B cell (primary cell): ENCODE measurements around the gene CANT1. TPM values are rescaled to one million over a fixed set of nuclear protein-coding genes. Genes with fewer than 3 reads are reported as not detected.
A peak's percentile ranks its signal among the peaks of the same experiment; 100 is the strongest.

Experiments used
- ATAC-seq: fragments of 200-7000 bp; cut with Tn5 transposase; one replicate; pipeline ENCODE4 v1.10.0; 2021; ENCODE audit warnings: low read depth, mild to moderate bottlenecking, moderate number of reproducible peaks, moderate library complexity
- CTCF ChIA-PET: fragments of 350-600 bp; sonication (Branson Sonifier 250); formaldehyde crosslinking; loops from one replicate; lab custom pipeline; 2021; ENCODE audit warnings: antibody characterized with exemption, inconsistent platforms; lab: Charles Lee
- POLR2A ChIA-PET: fragments of 350-600 bp; sonication (Branson Sonifier 250); formaldehyde crosslinking; loops from one replicate; lab custom pipeline; 2021; ENCODE audit warnings: antibody characterized with exemption; lab: Charles Lee
- DNase-seq: peaks from one replicate; pipeline ENCODE4 v3.0.0; 2013
- H2AFZ ChIP-seq: 2 replicates; pipeline ENCODE4 v1.6.1; 2012; ENCODE audit warnings: mild to moderate bottlenecking, low read depth, low read length; ENCODE audit not compliant: insufficient read depth, poor library complexity, severe bottlenecking
- H3K27ac ChIP-seq, 2 donors: 1 replicate in 1 of 2; 2 replicates in 1 of 2; pipeline ENCODE4 v1.5.1; 2012 to 2013; ENCODE audit warnings: low read length in 2 of 2, mild to moderate bottlenecking in 2 of 2, moderate library complexity in 1 of 2
- H3K27me3 ChIP-seq, 4 experiments: fragments of 200-600 bp in 1 of 4; sonication (generic) in 1 of 4; replicated peaks in 1 of 4; 1 replicate in 2 of 4; 2 replicates in 2 of 4; pipeline versions ENCODE4 v1.6.1 to v1.7.0; 2013 to 2016; ENCODE audit warnings: low read length in 3 of 4, mild to moderate bottlenecking in 2 of 4, mixed read lengths in 1 of 4, moderate library complexity in 1 of 4; ENCODE audit not compliant: insufficient read depth in 4 of 4, control insufficient read depth in 3 of 4; ENCODE audit errors: control extremely low read depth in 1 of 4
- H3K36me3 ChIP-seq, 2 experiments: replicated peaks in 1 of 2; 1 replicate in 1 of 2; 2 replicates in 1 of 2; pipeline versions ENCODE4 v1.6.1 to v1.7.1; 2013; ENCODE audit warnings: low read length in 1 of 2; ENCODE audit not compliant: insufficient read depth in 2 of 2, control insufficient read depth in 1 of 2; ENCODE audit errors: control extremely low read depth in 1 of 2, extremely low read depth in 1 of 2
- H3K4me1 ChIP-seq, 2 donors: fragments of 200-600 bp in 1 of 2; sonication (generic) in 1 of 2; 1 replicate in 1 of 2; 2 replicates in 1 of 2; pipeline versions ENCODE4 v1.5.1 to v1.6.1; 2013 to 2017; ENCODE audit warnings: low read length in 2 of 2; ENCODE audit not compliant: control insufficient read depth in 2 of 2, insufficient read depth in 2 of 2
- H3K4me2 ChIP-seq: replicated peaks from 2 replicates; pipeline ENCODE3; 2012; ENCODE audit warnings: mild to moderate bottlenecking, low read depth, low read length; ENCODE audit not compliant: poor library complexity, severe bottlenecking
- H3K4me3 ChIP-seq, 5 experiments: fragments of 200-600 bp in 1 of 5; sonication (generic) in 1 of 5; 1 replicate in 3 of 5; 2 replicates in 2 of 5; pipeline versions ENCODE4 v1.5.1 to v1.7.0; 2011 to 2016; ENCODE audit warnings: low read length in 4 of 5, mild to moderate bottlenecking in 4 of 5, low read depth in 2 of 5, control low read depth in 1 of 5, moderate library complexity in 1 of 5; ENCODE audit not compliant: insufficient read depth in 1 of 5; ENCODE audit errors: control extremely low read depth in 1 of 5, extremely low read depth in 1 of 5
- H3K79me2 ChIP-seq: fragments of 200-600 bp; sonication (generic); one replicate; pipeline ENCODE4 v1.6.0; 2016; ENCODE audit warnings: low read length; ENCODE audit not compliant: control insufficient read depth, insufficient read depth
- H3K9ac ChIP-seq: fragments of 200-600 bp; sonication (generic); 2 replicates; pipeline ENCODE4 v1.6.1; 2017; ENCODE audit warnings: mild to moderate bottlenecking, low read length, moderate library complexity
- H3K9me3 ChIP-seq, 3 donors: one replicate each; pipeline versions ENCODE4 v1.6.1 to v1.7.1; 2013; ENCODE audit warnings: low read length in 2 of 3; ENCODE audit not compliant: control insufficient read depth in 2 of 3, insufficient read depth in 1 of 3; ENCODE audit errors: control extremely low read depth in 1 of 3
- H4K20me1 ChIP-seq: 2 replicates; pipeline ENCODE4 v1.6.0; 2012; ENCODE audit warnings: mild to moderate bottlenecking, low read length; ENCODE audit not compliant: insufficient read depth, control insufficient read depth, poor library complexity, severe bottlenecking
- H3K27ac Mint-ChIP-seq: one replicate; pipeline ENCODE4 v1.8.0; 2021; ENCODE audit warnings: mixed read lengths
- H3K27me3 Mint-ChIP-seq: one replicate; pipeline ENCODE4 v1.8.0; 2021; ENCODE audit warnings: mixed read lengths
- H3K4me1 Mint-ChIP-seq: one replicate; pipeline ENCODE4 v1.8.0; 2021; ENCODE audit warnings: mixed read lengths
- H3K4me3 Mint-ChIP-seq: one replicate; pipeline ENCODE4 v1.8.0; 2021; ENCODE audit warnings: mixed read lengths
- H3K9me3 Mint-ChIP-seq: one replicate; pipeline ENCODE4 v1.8.0; 2022; ENCODE audit warnings: mixed read lengths; ENCODE audit not compliant: insufficient read depth
- CTCF ChIP-seq: fragments of 200-600 bp; IDR thresholded peaks from one replicate; pipeline ENCODE4 v1.8.0; 2022; ENCODE audit warnings: antibody characterized with exemption, mild to moderate bottlenecking
- EZH2 ChIP-seq: IDR thresholded peaks from 2 replicates; pipeline ENCODE4 v1.6.1; 2012; ENCODE audit warnings: borderline replicate concordance, low read depth, mild to moderate bottlenecking, moderate library complexity, low read length; ENCODE audit not compliant: insufficient read depth, poor library complexity, severe bottlenecking
- WGBS: methylation state at CpG from one replicate; pipeline ENCODE4 v1.1.5; 2013; ENCODE audit warnings: missing lambda C conversion rate; ENCODE audit not compliant: insufficient coverage; 5-methylcytosine and 5-hydroxymethylcytosine counted together
- intact Hi-C: fragments of 100-400 bp; cut with micrococcal nuclease; formaldehyde crosslinking; loops from one replicate; pipeline ENCODE4 v1.10.0; 2022
- polyA plus RNA-seq: library from polyadenylated mRNA; depleted of rRNA; stranded (reverse); fragments of >200 nt; gene quantifications from 2 replicates; pipeline ENCODE4 v1.2.3, GENCODE V29; 2012
- total RNA-seq, 2 donors: library from RNA; stranded (reverse); fragments of 120-200 nt in 1 of 2; gene quantifications; 1 replicate in 1 of 2; 2 replicates in 1 of 2; pipeline versions ENCODE4 v1.2.3 to v1.2.4, GENCODE V29; 2013 to 2022

CANT1 gene
- total and polyA plus RNA-seq, 2 donors (not counting 1 experiment from before 2014, with no cell fraction given) = 17.3 to 44.2 TPM

- 96% methylated on average over 17 of the region's 26 CpGs for WGBS
- DNase-seq (no peak), ATAC-seq (no peak)
- TF ChIP-seq EZH2 (no peak), CTCF (no peak)
- Histone ChIP-seq H2AFZ (no peak overlapping the region), H4K20me1 (no peaks in the 10 kb centered on the region), H3K4me2 (no peak overlapping the region), H3K4me3 (no peak overlapping the region), H3K27ac (no peak overlapping the region), H3K9ac (no peak overlapping the region), H3K36me3 (no peaks in the 10 kb centered on the region), H3K79me2 (no peaks in the 10 kb centered on the region), H3K9me3 (peaks cover 0 to 8% (median 0%) of the 10 kb centered on the region in 3 donors), H3K4me1 (peaks cover 10 to 20% of the 10 kb centered on the region in 2 donors), H3K27me3 (no peaks in the 10 kb centered on the region)
- intact Hi-C loops = no loop called here
- no peak overlapping the region for H3K27ac Mint-ChIP-seq
- no peak overlapping the region for H3K4me3 Mint-ChIP-seq
- ChIA-PET CTCF (interaction anchor here (1.0 to 3.8 kb wide), 2 partner anchors 13 to 101 kb away, joined by 3 to 19 read pairs; no protein-coding TSS in a partner anchor), POLR2A (no interaction called here)
- peaks cover 3% of the 10 kb centered on the region for H3K27me3 Mint-ChIP-seq
- H3K9me3 Mint-ChIP-seq = no peaks in the 10 kb centered on the region
- peaks cover 24% of the 10 kb centered on the region for H3K4me1 Mint-ChIP-seq
These were observed 43.3 kb downstream of the CANT1 start for GRCh38 chr17:78966123-78966813.

DNA sequence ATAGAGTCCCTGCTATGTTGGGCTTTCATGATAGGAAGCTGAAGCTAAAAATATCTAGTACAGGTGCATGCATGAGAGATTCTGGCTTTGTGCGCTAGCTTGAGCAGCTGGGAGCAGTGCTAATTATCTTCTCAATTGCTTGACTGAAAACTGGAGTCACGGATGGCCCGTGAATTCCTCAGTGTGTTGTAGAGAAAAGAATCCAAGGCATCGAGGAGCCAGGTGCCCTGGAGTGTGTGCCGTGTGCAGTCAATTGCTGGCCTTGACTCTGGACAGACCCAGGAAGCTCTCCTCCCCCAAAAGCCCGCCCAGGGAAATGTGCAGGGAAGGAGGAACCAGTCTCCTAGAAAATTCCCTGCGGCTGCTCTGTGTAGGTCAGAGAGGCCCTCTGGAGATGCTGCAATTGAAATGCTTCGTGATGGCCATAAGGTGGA, 44.1 kb downstream of the CANT1 start:
- no peaks in the 10 kb centered on the region for H4K20me1 ChIP-seq
- no peaks in the 10 kb centered on the region for H3K27me3 ChIP-seq
- H3K4me3 Mint-ChIP-seq = peak overlapping the region; percentile 44
- peak overlapping the region; percentile 57 for H3K4me2 ChIP-seq
- no peak overlapping the region for H3K27ac ChIP-seq
- H3K4me3 ChIP-seq = no peak overlapping the region
- H3K9me3 Mint-ChIP-seq = no peaks in the 10 kb centered on the region
- H3K79me2 ChIP-seq = no peaks in the 10 kb centered on the region
- no peak overlapping the region for H3K9ac ChIP-seq
- DNase-seq (no peak), ATAC-seq (no peak)
- no peak overlapping the region for H2AFZ ChIP-seq
- 45% methylated on average over 7 of the region's 8 CpGs for WGBS
- H3K4me1 Mint-ChIP-seq = peaks cover 22% of the 10 kb centered on the region
- TF ChIP-seq CTCF (no peak), EZH2 (no peak)
- POLR2A ChIA-PET = no interaction called here
- H3K27ac Mint-ChIP-seq = no peak overlapping the region
- intact Hi-C loops = no loop called here
- peaks cover 3% of the 10 kb centered on the region for H3K27me3 Mint-ChIP-seq
- H3K4me1 ChIP-seq = peaks cover 10 to 15% of the 10 kb centered on the region in 2 donors
- H3K36me3 ChIP-seq = no peaks in the 10 kb centered on the region
- CTCF ChIA-PET = interaction anchor here (0.9 to 3.8 kb wide), 4 partner anchors 12 to 468 kb away, joined by 3 to 19 read pairs (median 4); no protein-coding TSS in a partner anchor
- H3K9me3 ChIP-seq = peaks cover 0 to 8% (median 0%) of the 10 kb centered on the region in 3 donors
